Karpas-422 (cell line): ENCODE data around the gene ERVK3-1. TPM values are rescaled to one million over a fixed set of nuclear protein-coding genes. Genes with fewer than 3 reads are reported as not detected.

Experiments
- DNase-seq: peaks from one replicate; pipeline ENCODE4 v3.0.0-alpha.2; 2015
- H2AFZ ChIP-seq: fragments of 200-600 bp; sonication (generic); 2 replicates; pipeline ENCODE4 v1.6.1; 2014; ENCODE audit warnings: antibody characterized with exemption, low read length, mixed read lengths
- H3K27ac ChIP-seq: fragments of 200-600 bp; sonication (generic); 2 replicates; pipeline ENCODE4 v1.5.1; 2014; ENCODE audit warnings: mild to moderate bottlenecking, low read length, moderate library complexity
- H3K27me3 ChIP-seq: fragments of 200-600 bp; sonication (generic); 2 replicates; pipeline ENCODE4 v1.6.1; 2014; ENCODE audit warnings: low read length, mixed read lengths
- H3K36me3 ChIP-seq: fragments of 200-600 bp; sonication (generic); 2 replicates; pipeline ENCODE4 v1.6.1; 2014; ENCODE audit warnings: low read length, mixed read lengths; ENCODE audit not compliant: insufficient read depth
- H3K4me1 ChIP-seq: fragments of 200-600 bp; sonication (generic); 2 replicates; pipeline ENCODE4 v1.6.1; 2014; ENCODE audit warnings: mild to moderate bottlenecking, low read length, mixed read lengths
- H3K4me2 ChIP-seq: fragments of 200-600 bp; sonication (generic); 2 replicates; pipeline ENCODE4 v1.6.1; 2014; ENCODE audit warnings: low read length, low read depth, mild to moderate bottlenecking; ENCODE audit not compliant: poor library complexity, severe bottlenecking
- H3K4me3 ChIP-seq: fragments of 200-600 bp; sonication (generic); 2 replicates; pipeline ENCODE4 v1.5.1; 2014; ENCODE audit warnings: mild to moderate bottlenecking, antibody characterized with exemption, low read length, mixed read lengths
- H3K79me2 ChIP-seq: fragments of 200-600 bp; sonication (generic); 2 replicates; pipeline ENCODE4 v1.6.1; 2014; ENCODE audit warnings: mild to moderate bottlenecking, low read length, mixed read lengths
- H3K9ac ChIP-seq: fragments of 200-600 bp; sonication (generic); 2 replicates; pipeline ENCODE4 v1.6.0; 2014; ENCODE audit warnings: low read length
- H3K9me2 ChIP-seq: fragments of 200-600 bp; sonication (generic), shearing (Covaris generic); replicated peaks from 2 replicates; pipeline ENCODE4 v1.6.0; 2014; ENCODE audit warnings: mild to moderate bottlenecking, low read length, moderate library complexity; ENCODE audit not compliant: insufficient read depth
- H3K9me3 ChIP-seq: fragments of 300-700, 200-600 bp; sonication (generic); 2 replicates; pipeline ENCODE4 v1.6.1; 2014; ENCODE audit warnings: low read length, mixed read lengths
- H4K20me1 ChIP-seq: fragments of 200-600 bp; sonication (generic); 2 replicates; pipeline ENCODE4 v1.6.1; 2014; ENCODE audit warnings: mild to moderate bottlenecking, antibody characterized with exemption, low read length, low read depth; ENCODE audit not compliant: insufficient read depth
- total RNA-seq: library from RNA; depleted of rRNA; stranded (reverse); fragments of >200 nt; shearing (Covaris generic); gene quantifications from 2 replicates; pipeline ENCODE4 v1.2.3, GENCODE V29; 2014; ENCODE audit warnings: low replicate concordance

Gene ERVK3-1
- total RNA-seq, 1 experiment from 2014 or later: 94.2 TPM

- Histone ChIP-seq H3K4me2 (no peak overlapping the region), H3K4me1 (peaks cover 14% of the 10 kb centered on the region), H3K9me3 (peaks cover 7% of the 10 kb centered on the region), H3K4me3 (no peak overlapping the region), H2AFZ (no peak overlapping the region), H4K20me1 (no peaks in the 10 kb centered on the region), H3K79me2 (peaks cover 42% of the 10 kb centered on the region), H3K27ac (no peak overlapping the region), H3K9ac (no peak overlapping the region), H3K27me3 (no peaks in the 10 kb centered on the region), H3K36me3 (peaks cover 44% of the 10 kb centered on the region), H3K9me2 (no peaks in the 10 kb centered on the region)
- DNase-seq: peak; percentile 41
These were observed 30.4 kb upstream of the ERVK3-1 start for GRCh38 chr19:58274771-58275201.

- Histone ChIP-seq H3K4me3 (no peak overlapping the region), H4K20me1 (no peaks in the 10 kb centered on the region), H3K9me3 (peaks cover 10% of the 10 kb centered on the region), H2AFZ (no peak overlapping the region), H3K27me3 (no peaks in the 10 kb centered on the region), H3K36me3 (peaks cover 45% of the 10 kb centered on the region), H3K9ac (no peak overlapping the region), H3K9me2 (no peaks in the 10 kb centered on the region), H3K79me2 (peaks cover 50% of the 10 kb centered on the region), H3K4me1 (peaks cover 20% of the 10 kb centered on the region), H3K27ac (no peak overlapping the region), H3K4me2 (no peak overlapping the region)
- DNase-seq: no peak
These were observed 29.6 kb upstream of the ERVK3-1 start for GRCh38 chr19:58275564-58275963.

- Histone ChIP-seq H3K9ac (no peak overlapping the region), H3K27me3 (no peaks in the 10 kb centered on the region), H4K20me1 (no peaks in the 10 kb centered on the region), H3K79me2 (peaks cover 66% of the 10 kb centered on the region), H3K4me1 (peaks cover 20% of the 10 kb centered on the region), H3K27ac (no peak overlapping the region), H2AFZ (no peak overlapping the region), H3K9me3 (peaks cover 16% of the 10 kb centered on the region), H3K4me3 (peak overlapping the region; percentile 71), H3K9me2 (no peaks in the 10 kb centered on the region), H3K36me3 (peaks cover 46% of the 10 kb centered on the region), H3K4me2 (peak overlapping the region; percentile 79)
- no peak for DNase-seq
These were observed 28.0 kb upstream of the ERVK3-1 start for GRCh38 chr19:58277197-58277596.

- no peak for DNase-seq
- Histone ChIP-seq H3K79me2 (peaks cover 74% of the 10 kb centered on the region), H3K4me1 (peaks cover 20% of the 10 kb centered on the region), H3K9me2 (no peaks in the 10 kb centered on the region), H4K20me1 (no peaks in the 10 kb centered on the region), H3K9ac (peak overlapping the region; percentile 80), H3K36me3 (peaks cover 48% of the 10 kb centered on the region), H3K27ac (peak overlapping the region; percentile 64), H3K4me2 (peak overlapping the region; percentile 79), H3K4me3 (peak overlapping the region; percentile 71), H3K27me3 (no peaks in the 10 kb centered on the region), H3K9me3 (peaks cover 16% of the 10 kb centered on the region), H2AFZ (peak overlapping the region; percentile 58)
These were observed 27.2 kb upstream of the ERVK3-1 start for GRCh38 chr19:58277748-58278540.

- DNase-seq: peak; percentile 100
- Histone ChIP-seq H3K4me1 (peaks cover 20% of the 10 kb centered on the region), H3K4me2 (peak within 1 kb of the TSS; percentile 79), H3K27ac (peak within 1 kb of the TSS; percentile 64), H3K36me3 (peaks cover 53% of the 10 kb centered on the region), H4K20me1 (no peaks in the 10 kb centered on the region), H3K9ac (peak within 1 kb of the TSS; percentile 80), H2AFZ (peak within 1 kb of the TSS; percentile 58), H3K9me2 (no peaks in the 10 kb centered on the region), H3K4me3 (peak within 1 kb of the TSS; percentile 71), H3K79me2 (peaks cover 80% of the 10 kb centered on the region), H3K27me3 (no peaks in the 10 kb centered on the region), H3K9me3 (peaks cover 16% of the 10 kb centered on the region)
These were observed 26.6 kb upstream of the ERVK3-1 start, which contains the start of gene ZNF8 for GRCh38 chr19:58278541-58279041. Gene ZNF8, plus strand, starts transcription at chr19:58278955. Its CDS starts 127 bp downstream, at chr19:58279082.

- Histone ChIP-seq H3K4me2 (peak overlapping the region; percentile 70), H3K79me2 (peaks cover 85% of the 10 kb centered on the region), H4K20me1 (no peaks in the 10 kb centered on the region), H3K4me1 (peaks cover 20% of the 10 kb centered on the region), H3K27me3 (no peaks in the 10 kb centered on the region), H3K9ac (peak overlapping the region; percentile 79), H3K27ac (peak overlapping the region; percentile 9; the same call in 1 of the 2 replicates), H3K36me3 (peaks cover 57% of the 10 kb centered on the region), H3K9me3 (peaks cover 16% of the 10 kb centered on the region), H3K9me2 (no peaks in the 10 kb centered on the region), H3K4me3 (peak overlapping the region; percentile 71), H2AFZ (no peak overlapping the region; the same call in 1 of the 2 replicates)
- DNase-seq: peak; percentile 82
These were observed 25.9 kb upstream of the ERVK3-1 start for GRCh38 chr19:58279042-58279924.

GRCh38 chr19:58279925-58280316, 25.3 kb upstream of the ERVK3-1 start:
- H3K9me3 ChIP-seq: peaks cover 16% of the 10 kb centered on the region
- no peak for DNase-seq
- H3K27me3 ChIP-seq: no peaks in the 10 kb centered on the region
- H3K9me2 ChIP-seq: no peaks in the 10 kb centered on the region
- H3K27ac ChIP-seq: no peak overlapping the region
- no peaks in the 10 kb centered on the region for H4K20me1 ChIP-seq
- peak overlapping the region; percentile 70 for H3K4me2 ChIP-seq
- peaks cover 20% of the 10 kb centered on the region for H3K4me1 ChIP-seq
- peak overlapping the region; percentile 79 for H3K9ac ChIP-seq
- peaks cover 85% of the 10 kb centered on the region for H3K79me2 ChIP-seq
- peak overlapping the region; percentile 71 for H3K4me3 ChIP-seq
- H3K36me3 ChIP-seq: peaks cover 57% of the 10 kb centered on the region
- H2AFZ ChIP-seq: no peak overlapping the region

- no peak for DNase-seq
- no peaks in the 10 kb centered on the region for H3K27me3 ChIP-seq
- peaks cover 85% of the 10 kb centered on the region for H3K79me2 ChIP-seq
- no peak overlapping the region for H2AFZ ChIP-seq
- no peak overlapping the region for H3K9ac ChIP-seq
- no peak overlapping the region for H3K27ac ChIP-seq
- H3K4me2 ChIP-seq: no peak overlapping the region
- peaks cover 11% of the 10 kb centered on the region for H3K4me1 ChIP-seq
- no peaks in the 10 kb centered on the region for H3K9me2 ChIP-seq
- H3K4me3 ChIP-seq: no peak overlapping the region
- H4K20me1 ChIP-seq: no peaks in the 10 kb centered on the region
- H3K36me3 ChIP-seq: peaks cover 90% of the 10 kb centered on the region
- H3K9me3 ChIP-seq: peaks cover 22% of the 10 kb centered on the region
These were observed 21.0 kb upstream of the ERVK3-1 start for GRCh38 chr19:58284199-58284598.
